Small intestine (tissue), 7 donors: ENCODE data around the gene KMT2B. TPM values are rescaled to one million over a fixed set of nuclear protein-coding genes. Genes with fewer than 3 reads are reported as not detected.
A peak's percentile ranks its signal among the peaks of the same experiment; 100 is the strongest.

Source experiments
- DNase-seq, 2 donors: peaks; one replicate each; pipeline versions ENCODE4 v3.0.0 to v3.0.0-alpha.2; 2013
- FAIRE-seq: peaks from 2 replicates; lab custom pipeline; 2012; peaks lifted over from hg19 to GRCh38; lab: Jason Lieb, UNC
- H3K27ac ChIP-seq, 3 donors: one replicate each; pipeline ENCODE4 v1.5.1; 2013; ENCODE audit warnings: low read length in 2 of 3, mild to moderate bottlenecking in 2 of 3, control low read depth in 1 of 3, inconsistent platforms in 1 of 3, low read depth in 1 of 3, moderate library complexity in 1 of 3
- H3K27me3 ChIP-seq, 3 donors: one replicate each; pipeline ENCODE4 v1.6.1; 2013; ENCODE audit warnings: low read length in 3 of 3, inconsistent platforms in 1 of 3; ENCODE audit not compliant: control insufficient read depth in 3 of 3, insufficient read depth in 3 of 3
- H3K36me3 ChIP-seq, 3 donors: one replicate each; pipeline ENCODE4 v1.6.1; 2013; ENCODE audit warnings: low read length in 3 of 3, inconsistent platforms in 1 of 3, low read depth in 1 of 3, mild to moderate bottlenecking in 1 of 3, moderate library complexity in 1 of 3; ENCODE audit not compliant: control insufficient read depth in 3 of 3, insufficient read depth in 2 of 3
- H3K4me1 ChIP-seq, 3 donors: one replicate each; pipeline ENCODE4 v1.6.1; 2013; ENCODE audit warnings: low read length in 2 of 3, inconsistent platforms in 1 of 3, low read depth in 1 of 3, mild to moderate bottlenecking in 1 of 3, moderate library complexity in 1 of 3; ENCODE audit not compliant: control insufficient read depth in 3 of 3, insufficient read depth in 2 of 3
- H3K4me3 ChIP-seq, 3 donors: one replicate each; pipeline ENCODE4 v1.5.1; 2013; ENCODE audit warnings: low read length in 3 of 3, control low read depth in 1 of 3, inconsistent platforms in 1 of 3, low read depth in 1 of 3, mild to moderate bottlenecking in 1 of 3, moderate library complexity in 1 of 3
- H3K9me3 ChIP-seq, 2 donors: one replicate each; pipeline ENCODE4 v1.6.1; 2013; ENCODE audit warnings: low read depth in 1 of 2, low read length in 1 of 2; ENCODE audit not compliant: control insufficient read depth in 2 of 2, insufficient read depth in 1 of 2
- WGBS, 3 donors: extraction: QIAGEN DNeasy Blood & Tissue Kit; methylation state at CpG; one replicate each; pipeline ENCODE4 v1.1.7; 2013; 5-methylcytosine and 5-hydroxymethylcytosine counted together
- polyA plus RNA-seq, 4 donors: library from polyadenylated mRNA; stranded (reverse) in 3 of 4; unstranded in 1 of 4; fragments of 200-250 nt in 3 of 4; fragments of 120-200 nt in 1 of 4; gene quantifications; one replicate each; pipeline versions ENCODE4 v1.2.1 to v1.2.3, GENCODE V29; 2013
- donor health status: healthy with polysubstance abuse.
- donor health status: control.
- donor health status: control.
- donor health status: Bipolar disorder and iron deficiency.
- donor health status: healthy.

Gene KMT2B
- polyA plus RNA-seq, 4 donors, result 21.6 to 47.9 (median 26.3) TPM

DNA sequence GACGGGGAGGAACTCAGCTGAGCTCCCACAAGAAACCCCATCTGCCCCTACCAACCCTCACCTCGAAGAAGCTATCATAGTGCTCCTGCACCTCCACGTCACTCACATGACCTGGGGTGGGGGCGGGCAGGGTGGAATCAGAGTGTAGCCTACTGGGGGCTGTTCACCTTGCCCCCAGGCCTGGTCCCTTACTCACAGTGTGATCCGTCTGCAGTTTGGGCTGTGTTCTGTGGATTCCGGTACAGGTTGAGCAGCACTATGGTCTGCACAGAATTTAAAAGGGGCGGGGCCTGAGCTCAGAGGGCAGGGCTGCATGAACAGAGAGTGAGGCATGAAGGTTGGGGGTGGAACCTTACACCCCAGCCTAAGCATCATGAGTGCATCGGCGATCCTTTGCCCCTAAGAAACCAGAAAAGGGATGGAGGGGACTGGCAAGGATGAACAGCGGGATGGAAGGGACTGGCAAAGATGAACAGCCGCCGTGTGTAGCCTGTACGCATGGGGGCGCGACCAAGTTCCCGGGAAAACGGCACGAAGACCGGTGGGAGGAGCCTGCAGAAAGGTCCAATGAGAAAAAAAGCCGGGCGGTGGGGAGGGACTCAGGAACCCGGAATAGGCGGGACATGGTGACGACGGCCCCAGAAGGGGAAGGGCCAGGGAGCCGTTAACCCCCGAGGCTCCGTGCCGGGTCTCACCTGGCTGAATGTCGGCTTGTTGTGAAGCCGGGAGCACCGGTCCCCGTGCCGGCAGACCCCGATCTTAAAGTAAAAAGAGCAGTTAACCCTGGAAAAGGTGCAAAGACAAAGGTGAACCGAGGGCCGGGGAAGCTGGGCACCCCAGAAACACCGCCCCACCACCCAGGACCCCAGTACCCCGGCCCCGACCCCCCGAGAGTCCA, 26.9 kb downstream of the KMT2B start:
- no peak for FAIRE-seq
- Histone ChIP-seq H3K4me1 (peaks cover 3 to 28% (median 4%) of the 10 kb centered on the region in 3 donors), H3K4me3 (peak overlapping the region; percentile 77 to 99 (median 89)), H3K27ac (peak overlapping the region; percentile 92 to 100 (median 100)), H3K27me3 (no peaks in the 10 kb centered on the region), H3K36me3 (peaks cover 0 to 28% (median 0%) of the 10 kb centered on the region in 3 donors), H3K9me3 (peaks cover 0 to 4% of the 10 kb centered on the region in 2 donors)
- peak; percentile 96 to 98 for DNase-seq
- 7 to 11% (median 7%) methylated on average over 37 to 41 of the region's 41 CpGs for WGBS, 3 donors

DNA sequence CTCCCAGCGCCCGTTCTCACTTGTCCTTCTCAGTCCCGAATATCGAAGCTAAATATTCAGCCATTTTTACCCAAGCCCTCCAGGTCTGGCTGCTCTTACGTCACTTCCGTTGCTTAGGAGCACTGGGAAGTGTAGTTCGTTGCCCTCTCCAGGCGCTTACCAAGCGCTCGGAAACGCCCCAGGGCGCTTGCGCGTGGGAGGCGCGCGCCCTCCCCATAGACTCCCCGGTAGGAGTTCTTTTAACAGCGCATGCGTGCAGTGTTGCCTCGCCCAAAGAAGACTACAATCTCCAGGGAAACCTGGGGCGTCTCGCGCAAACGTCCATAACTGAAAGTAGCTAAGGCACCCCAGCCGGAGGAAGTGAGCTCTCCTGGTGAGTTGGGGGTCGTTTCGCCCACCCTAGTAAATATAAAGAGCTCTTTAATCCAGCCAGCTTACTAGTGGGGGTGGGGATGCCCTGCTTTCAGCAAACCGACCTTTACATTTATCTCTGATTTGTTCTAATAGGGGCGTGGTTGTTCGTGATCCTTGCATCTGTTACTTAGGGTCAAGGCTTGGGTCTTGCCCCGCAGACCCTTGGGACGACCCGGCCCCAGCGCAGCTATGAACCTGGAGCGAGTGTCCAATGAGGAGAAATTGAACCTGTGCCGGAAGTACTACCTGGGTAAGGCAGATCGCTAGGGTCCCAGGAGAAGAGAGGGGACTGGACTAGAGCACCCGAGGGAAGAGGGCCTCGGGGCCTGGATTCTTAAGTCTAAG, 27.7 kb downstream of the KMT2B start, which contains the start of the genes PSENEN and U2AF1L4:
PSENEN (plus strand) TSS at position 324 of the 759 bp plus-strand sequence; CDS start at position 604, 280 bp downstream.
U2AF1L4 (minus strand) TSS at position 91 of the 759 bp plus-strand sequence; CDS start at position 64, 27 bp downstream.
- WGBS, 3 donors, result 0 to 1% (median 0%) methylated on average over 40 of the region's 40 CpGs
- peak within 1 kb of the TSS; percentile 92 to 100 (median 100) for H3K27ac ChIP-seq

DNA sequence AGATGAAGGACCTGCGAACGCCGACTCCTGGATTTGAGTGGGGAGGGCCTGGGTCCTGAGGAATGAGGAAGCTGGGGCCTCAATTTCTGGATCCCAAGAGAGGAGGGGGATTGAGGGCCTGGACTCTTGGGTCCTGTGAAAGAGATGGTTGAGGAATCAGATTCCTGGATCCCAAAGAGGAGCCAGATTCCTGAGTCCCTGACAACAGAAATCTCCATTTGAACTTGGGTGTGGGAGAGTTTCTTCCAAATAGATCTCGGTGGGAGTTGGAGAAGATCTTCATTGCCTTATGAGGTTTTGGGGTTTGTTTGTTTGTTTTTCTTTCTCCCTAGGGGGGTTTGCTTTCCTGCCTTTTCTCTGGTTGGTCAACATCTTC, 28.3 kb downstream of the KMT2B start:
- DNase-seq (no peak), FAIRE-seq (no peak)
- Histone ChIP-seq H3K27ac (peak overlapping the region; percentile 41 to 100 (median 66)), H3K4me1 (peaks cover 3 to 23% (median 4%) of the 10 kb centered on the region in 3 donors), H3K27me3 (no peaks in the 10 kb centered on the region), H3K36me3 (peaks cover 0 to 31% (median 0%) of the 10 kb centered on the region in 3 donors), H3K4me3 (peak overlapping the region; percentile 72 to 99 (median 77)), H3K9me3 (peaks cover 0 to 4% of the 10 kb centered on the region in 2 donors)
- 3 to 14% (median 7%) methylated on average over 4 of the region's 4 CpGs for WGBS, 3 donors

More for the DNA sequence above, 27.7 kb downstream of the KMT2B start, which contains the start of the genes PSENEN and U2AF1L4:
- H3K36me3 ChIP-seq, result peaks cover 0 to 28% (median 0%) of the 10 kb centered on the region in 3 donors
- H3K9me3 ChIP-seq, result peaks cover 0 to 4% of the 10 kb centered on the region in 2 donors
- H3K4me1 ChIP-seq, result peaks cover 3 to 25% (median 4%) of the 10 kb centered on the region in 3 donors
- DNase-seq, result peak; percentile 100
- FAIRE-seq, result no peak
- no peaks in the 10 kb centered on the region for H3K27me3 ChIP-seq
- peak within 1 kb of the TSS; percentile 77 to 99 (median 89) for H3K4me3 ChIP-seq

DNA sequence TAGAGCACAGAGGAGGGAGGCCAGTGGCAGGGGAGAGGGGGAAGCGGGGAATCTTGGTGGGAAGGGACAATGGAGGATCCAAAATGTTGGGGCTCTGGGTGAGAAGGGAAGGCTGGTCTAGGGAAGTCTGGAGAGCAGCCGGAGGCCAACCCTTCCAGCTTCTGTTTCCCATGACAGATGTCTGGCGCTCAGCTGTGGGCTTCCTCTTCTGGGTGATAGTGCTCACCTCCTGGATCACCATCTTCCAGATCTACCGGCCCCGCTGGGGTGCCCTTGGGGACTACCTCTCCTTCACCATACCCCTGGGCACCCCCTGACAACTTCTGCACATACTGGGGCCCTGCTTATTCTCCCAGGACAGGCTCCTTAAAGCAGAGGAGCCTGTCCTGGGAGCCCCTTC, 28.7 kb downstream of the KMT2B start:
- no peak overlapping the region for H3K27ac ChIP-seq
- H3K9me3 ChIP-seq, result peaks cover 0 to 4% of the 10 kb centered on the region in 2 donors
- peaks cover 3 to 23% (median 4%) of the 10 kb centered on the region in 3 donors for H3K4me1 ChIP-seq
- 87 to 93% (median 88%) methylated on average over 4 to 5 of the region's 5 CpGs for WGBS, 3 donors
- FAIRE-seq, result no peak
- H3K27me3 ChIP-seq, result no peaks in the 10 kb centered on the region
- no peak for DNase-seq
- peaks cover 0 to 35% (median 0%) of the 10 kb centered on the region in 3 donors for H3K36me3 ChIP-seq
- H3K4me3 ChIP-seq, result peak overlapping the region in 2 of 3 donors; percentile 77 to 99

DNA sequence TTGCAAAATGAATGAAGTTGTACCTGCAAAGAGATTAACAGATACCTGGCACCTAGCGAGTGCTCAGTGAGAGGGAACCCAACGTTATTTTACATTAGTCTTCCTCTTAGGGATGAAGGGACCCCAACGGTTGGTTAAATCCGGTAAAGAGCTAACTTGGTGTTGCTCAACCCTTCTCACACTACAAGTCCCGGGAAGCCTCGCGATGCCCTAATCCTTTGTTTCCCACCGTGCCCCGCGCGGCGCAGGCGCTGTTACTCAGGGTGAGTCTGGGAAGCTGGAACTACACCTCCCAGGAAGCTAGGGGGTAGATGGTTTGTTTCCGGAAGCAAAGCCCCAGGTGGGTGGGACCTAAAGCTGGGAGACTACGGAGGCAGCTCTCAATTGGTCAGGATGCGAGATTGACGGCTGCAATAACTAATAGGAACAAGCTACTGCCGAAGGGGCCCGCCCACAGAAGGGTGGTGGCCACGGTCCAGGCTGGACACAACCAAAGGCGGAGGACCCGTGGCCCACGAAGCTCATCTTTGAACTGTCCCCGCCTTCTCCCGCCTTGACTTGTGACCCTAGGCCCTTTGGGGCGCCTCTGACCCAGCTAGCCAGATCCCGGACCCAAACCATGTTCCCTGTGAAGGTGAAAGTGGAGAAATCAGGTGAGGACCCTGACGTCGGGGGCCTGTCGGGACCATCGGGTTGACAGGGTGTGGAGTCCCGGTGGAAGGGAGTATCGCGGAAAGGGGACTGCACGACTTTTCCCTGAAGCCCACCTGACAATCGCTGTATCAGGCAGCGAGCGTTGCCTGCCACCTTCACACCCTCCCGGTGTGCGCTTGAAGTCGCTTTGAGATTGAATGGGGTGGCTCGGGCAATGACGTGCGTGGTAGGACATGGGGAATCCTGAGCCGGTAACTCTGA, 30.6 kb downstream of the KMT2B start, which contains the start of gene LIN37:
LIN37 (plus strand) TSS at position 471 of the 915 bp plus-strand sequence; CDS start at position 620, 149 bp downstream.
- Histone ChIP-seq H3K36me3 (peaks cover 0 to 40% (median 3%) of the 10 kb centered on the region in 3 donors), H3K27ac (peak within 1 kb of the TSS in 2 of 3 donors; percentile 44 to 72), H3K4me3 (peak within 1 kb of the TSS; percentile 71 to 86 (median 78)), H3K4me1 (peaks cover 3 to 23% (median 4%) of the 10 kb centered on the region in 3 donors), H3K27me3 (no peaks in the 10 kb centered on the region), H3K9me3 (peaks cover 0 to 4% of the 10 kb centered on the region in 2 donors)
- DNase-seq, result peak; percentile 100
- 0 to 1% (median 1%) methylated on average over 45 of the region's 45 CpGs for WGBS, 3 donors
- peak; percentile 76 for FAIRE-seq

DNA sequence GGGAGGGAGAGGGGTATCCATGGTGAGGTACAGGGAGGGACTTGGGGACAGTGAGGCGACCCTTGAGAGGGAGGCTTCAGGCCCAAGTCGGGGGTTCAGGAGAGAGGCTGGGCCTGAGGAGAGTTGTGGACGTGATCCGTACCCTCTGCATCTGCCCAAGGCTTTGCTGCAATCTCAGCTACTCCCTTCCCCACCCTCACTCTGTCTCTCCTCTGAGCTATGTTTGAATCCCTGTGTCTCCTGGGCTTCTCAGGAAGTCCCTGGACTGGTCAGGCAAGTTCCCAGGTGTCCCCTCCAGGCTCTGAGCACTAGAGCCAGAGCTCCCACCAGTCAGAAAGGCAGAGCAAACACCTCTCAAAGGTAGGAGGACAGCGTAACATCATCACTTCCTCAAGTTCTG, 32.4 kb downstream of the KMT2B start:
- Histone ChIP-seq H3K9me3 (no peaks in the 10 kb centered on the region), H3K36me3 (peaks cover 0 to 45% (median 10%) of the 10 kb centered on the region in 3 donors), H3K27ac (no peak overlapping the region), H3K4me1 (peaks cover 3 to 20% (median 4%) of the 10 kb centered on the region in 3 donors), H3K4me3 (no peak overlapping the region), H3K27me3 (peaks cover 0 to 5% (median 0%) of the 10 kb centered on the region in 3 donors)
- FAIRE-seq, result no peak
- DNase-seq, result no peak
- 91 to 98% (median 97%) methylated on average over 2 to 5 of the region's 5 CpGs for WGBS, 3 donors
